ENCODE data around the gene ZFAND3.
"Not testable (repeated sequence)": the region's sequence is repeated elsewhere in the genome, so short reads cannot be mapped to it uniquely, and the experiment has no call there.

ZFAND3 gene

DNA sequence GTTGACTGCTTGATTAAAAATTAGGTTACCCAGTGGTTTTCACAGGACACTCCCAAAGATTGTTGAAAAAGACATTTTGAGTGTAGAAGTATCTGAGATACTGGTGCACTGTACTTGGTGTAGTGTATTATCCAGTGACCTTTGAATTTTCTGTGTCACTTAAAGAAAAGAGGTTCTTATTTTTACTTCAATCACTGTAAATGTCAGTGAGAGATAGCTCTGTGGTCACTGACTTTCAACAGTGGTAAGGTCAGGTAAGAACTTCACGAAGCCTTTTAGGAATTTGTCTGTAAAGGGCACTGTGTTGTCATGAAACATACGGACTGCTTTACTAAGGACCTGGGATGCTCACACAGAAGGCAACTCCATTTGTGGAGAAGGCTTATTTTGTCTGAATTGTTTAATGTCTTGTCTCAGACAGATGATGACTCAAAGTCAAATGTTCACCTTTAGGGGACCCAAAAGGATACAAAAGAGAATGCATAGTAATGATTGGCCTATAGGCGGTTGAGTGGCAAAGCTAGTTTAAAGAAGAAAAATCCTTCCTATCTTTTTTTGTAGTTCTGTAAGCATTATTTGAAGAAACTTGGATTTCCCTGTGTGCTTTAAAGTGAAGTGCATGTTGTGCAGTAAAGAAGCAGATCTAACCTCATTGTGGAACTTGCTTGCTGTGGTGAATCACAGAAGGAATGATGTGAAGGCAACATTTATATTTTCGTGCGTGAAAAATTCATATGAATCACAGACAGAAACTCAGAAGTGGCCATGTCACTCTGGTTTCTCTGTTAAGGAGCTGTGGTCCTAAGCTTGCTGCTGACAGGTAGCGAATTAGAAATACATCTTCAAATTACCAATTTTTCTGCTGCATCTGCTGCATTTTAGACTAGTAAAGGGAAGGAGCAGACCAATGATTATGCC is 47.3 kb downstream of the ZFAND3 start:
- no peak for DNase-seq

DNA sequence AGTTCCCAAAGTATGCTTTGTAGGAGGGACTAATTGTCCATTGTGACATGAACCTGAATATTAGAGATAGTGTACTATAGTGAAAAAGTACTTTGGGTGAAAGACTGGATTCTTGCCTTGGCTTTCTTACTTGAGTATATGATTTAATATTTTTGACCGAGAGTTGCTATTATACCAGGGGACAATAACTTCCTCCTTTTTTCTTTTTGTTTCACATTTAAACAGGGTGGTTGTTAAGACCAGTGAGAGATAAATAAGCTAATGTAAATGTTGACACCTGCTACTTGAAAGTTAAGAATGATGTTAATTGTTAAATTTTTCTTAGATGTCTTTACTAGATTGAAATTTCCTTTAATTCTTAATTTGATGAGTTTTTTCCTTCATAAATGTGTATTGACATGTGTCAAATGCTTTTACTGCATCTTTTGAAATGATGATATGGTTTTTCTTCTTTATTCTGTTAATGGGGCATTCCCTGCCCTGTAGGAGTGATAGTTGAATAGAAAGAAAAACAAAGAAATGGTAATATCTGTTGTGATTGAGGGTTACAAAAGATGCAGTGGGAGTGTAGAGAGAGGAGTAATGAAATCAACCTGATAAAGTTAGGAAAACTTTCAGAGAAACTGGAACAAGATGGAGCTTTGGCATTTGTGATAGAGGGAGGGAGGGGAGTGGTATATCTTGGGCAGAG is 48.4 kb downstream of the ZFAND3 start:
- DNase-seq, result no peak

DNA sequence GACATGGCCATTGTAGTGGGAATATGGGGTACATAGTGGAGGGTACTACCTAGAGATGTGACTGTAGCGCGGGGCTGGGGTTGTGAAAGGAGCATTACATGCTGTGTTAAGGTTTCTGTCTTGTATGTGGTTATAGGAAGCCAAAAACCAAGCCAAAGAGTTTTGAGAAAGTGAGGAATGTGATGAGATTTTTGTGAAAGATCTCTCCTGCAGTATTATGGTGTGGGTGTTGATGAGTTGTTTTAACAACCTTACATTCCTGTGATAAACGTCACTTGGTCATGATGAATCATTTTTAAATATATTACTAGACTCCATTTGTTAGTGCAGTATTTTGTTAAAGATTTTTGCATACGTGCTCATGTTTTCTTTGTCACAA is 48.9 kb downstream of the ZFAND3 start:
- no peak for DNase-seq

DNA sequence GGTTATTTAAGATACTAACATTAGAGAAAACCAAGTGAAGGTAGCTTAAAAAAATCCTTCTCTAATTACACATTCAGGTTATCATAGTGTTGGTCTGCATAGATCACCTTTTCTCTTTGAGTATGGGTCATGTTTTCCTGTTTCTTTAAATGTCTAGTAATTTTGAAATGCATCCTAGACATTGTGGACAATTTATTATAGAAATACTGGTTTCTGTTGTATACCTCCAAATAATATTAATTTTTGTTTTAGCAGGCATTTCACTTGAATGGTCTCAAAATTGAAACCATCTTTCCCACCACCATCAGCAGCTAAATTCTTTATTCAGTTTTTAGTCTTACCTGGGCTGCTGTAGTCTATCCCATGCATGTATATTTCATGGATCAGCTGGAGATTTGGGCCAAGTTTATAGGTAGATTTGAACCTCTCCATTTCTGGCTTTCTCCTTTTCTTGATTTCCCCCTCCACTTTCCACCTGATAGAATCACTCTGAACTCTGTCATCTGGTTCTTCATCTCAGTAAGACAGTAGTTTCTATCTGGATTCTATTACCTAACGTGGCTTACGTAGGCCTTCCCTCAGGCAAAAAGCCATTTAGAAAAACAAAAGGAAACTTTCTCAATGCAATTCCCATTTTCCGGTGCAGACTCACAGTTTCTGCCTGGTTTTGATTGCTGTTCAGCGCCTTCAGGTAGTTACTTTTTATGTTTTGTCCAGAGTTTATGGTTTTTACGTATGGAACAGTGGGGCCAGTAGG is 52.3 kb downstream of the ZFAND3 start:
- no peak for DNase-seq

DNA sequence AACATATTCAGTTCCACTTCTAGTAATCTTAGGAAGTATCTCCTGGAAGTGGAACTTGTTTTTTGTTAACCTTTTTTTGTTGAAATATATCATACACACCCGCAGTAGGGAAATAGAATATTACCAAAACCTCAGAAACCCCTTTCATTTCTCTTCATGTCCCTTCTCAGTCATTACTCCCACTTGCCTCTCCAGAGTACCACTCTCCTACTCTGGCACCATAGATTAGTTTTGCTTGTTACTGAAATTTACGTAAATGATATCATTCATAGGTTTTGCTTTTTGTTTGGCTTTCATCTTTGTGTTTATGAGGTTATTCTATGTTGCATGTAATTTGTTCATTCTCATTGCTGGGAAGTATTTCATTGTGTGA is 52.8 kb downstream of the ZFAND3 start:
- DNase-seq, result no peak

DNA sequence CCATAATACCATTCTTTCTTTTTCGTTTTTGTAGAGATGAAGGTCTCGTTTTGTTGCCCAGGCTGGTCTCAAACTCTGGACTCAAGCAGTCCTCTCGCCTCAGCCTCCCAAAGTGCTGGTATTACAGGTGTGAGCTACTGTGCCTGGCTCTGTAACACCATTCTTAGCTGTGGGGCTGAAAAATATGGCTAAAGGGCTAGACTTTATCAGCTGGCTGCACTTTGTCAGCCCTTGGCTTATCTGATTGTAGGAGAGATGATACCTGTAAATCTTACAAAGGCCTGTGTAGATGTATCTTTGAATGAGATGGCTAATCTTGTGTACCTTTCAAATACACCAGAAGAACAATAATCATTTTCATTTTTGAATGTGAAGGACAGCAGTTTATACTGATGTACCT is 55.2 kb downstream of the ZFAND3 start:
- no peak for DNase-seq

DNA sequence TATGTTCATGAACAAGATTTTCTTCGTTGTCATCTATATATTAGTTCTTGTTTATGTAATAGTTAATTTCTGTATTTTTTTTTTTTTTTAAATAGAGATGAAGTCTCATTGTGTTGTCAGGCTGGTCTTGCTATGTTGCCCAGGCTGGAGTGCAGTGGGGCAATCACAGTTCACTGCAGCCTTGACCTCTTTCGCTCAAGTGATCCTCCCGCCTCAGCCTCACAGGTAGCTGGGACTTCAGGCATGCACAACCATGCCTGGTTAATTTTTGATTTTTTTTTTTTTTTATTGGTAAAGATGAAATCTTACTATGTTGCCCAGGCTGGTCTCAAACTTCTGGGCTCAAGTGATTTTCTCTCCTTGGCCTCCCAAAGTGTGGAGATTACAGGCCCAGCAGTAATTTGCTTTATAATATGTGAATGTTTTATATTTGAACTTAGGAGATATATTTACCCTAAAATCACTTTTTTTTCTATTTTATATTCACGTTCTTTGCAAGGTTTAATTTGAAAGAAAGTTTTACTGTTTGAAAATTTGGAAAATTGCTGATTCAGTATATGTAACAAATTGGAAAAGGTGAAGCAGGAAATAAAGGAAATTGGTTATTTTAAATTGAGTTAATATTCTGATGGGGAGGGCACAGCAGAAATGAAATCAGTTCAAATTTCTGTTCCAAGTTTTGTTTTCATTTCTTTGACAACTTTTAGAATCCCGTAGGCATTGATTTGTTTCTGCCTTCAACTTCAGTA is 56.2 kb downstream of the ZFAND3 start:
- DNase-seq, result no peak

DNA sequence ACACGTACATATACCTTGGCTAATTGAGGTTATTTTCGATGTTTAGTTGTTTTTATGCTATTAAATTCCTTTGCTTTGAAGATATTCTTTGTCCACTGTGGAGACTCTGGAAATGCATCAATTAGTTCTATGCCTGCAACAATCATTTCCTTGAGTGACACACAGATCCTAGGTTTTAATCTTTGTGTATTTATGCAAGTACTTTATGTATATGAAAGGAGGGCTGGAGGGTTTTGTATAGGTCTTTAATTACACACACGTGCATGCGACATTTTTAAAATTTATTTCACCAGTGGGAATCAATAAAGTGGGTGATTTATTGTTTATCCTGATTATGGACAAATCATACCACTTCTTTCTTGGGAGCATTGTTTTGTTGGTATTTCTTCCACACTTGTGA is 57.3 kb downstream of the ZFAND3 start:
- DNase-seq, result no peak

DNA sequence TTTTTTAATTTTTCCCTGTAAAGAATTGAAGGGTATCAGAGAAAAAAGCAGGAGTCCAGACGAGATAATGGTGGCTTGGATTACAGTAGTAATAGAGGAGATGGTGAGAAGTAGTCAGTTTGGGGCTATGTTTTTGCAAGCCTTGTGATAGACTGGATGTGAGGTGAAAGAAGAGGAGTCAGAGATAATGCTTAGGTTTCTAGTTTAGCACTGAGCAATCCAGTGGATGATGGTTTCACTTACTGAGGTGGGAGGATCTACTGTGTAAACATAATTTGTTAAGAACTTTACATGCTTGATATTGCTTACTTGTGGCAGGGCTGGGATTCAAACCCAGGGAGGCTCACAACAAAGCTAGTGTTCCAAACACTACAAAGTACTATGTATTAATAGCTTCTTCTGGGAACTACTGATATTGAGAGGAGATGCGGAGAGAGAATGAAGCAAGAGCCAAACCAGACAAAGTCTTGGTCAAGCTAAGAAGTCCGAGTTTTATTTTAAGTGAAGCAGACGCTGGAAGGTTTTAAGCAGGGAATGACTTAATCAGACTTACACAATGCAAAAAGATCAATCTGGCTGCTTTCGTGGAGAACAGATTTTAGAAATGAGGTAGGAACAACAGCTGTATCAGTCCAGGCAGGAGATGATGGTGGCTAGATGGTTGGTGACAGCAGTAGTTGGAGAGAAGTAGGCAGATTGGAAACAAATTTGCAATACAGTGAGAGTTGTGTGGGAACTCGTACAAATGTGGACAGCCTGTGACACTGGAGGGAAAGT is 58.0 kb downstream of the ZFAND3 start:
- no peak for DNase-seq

DNA sequence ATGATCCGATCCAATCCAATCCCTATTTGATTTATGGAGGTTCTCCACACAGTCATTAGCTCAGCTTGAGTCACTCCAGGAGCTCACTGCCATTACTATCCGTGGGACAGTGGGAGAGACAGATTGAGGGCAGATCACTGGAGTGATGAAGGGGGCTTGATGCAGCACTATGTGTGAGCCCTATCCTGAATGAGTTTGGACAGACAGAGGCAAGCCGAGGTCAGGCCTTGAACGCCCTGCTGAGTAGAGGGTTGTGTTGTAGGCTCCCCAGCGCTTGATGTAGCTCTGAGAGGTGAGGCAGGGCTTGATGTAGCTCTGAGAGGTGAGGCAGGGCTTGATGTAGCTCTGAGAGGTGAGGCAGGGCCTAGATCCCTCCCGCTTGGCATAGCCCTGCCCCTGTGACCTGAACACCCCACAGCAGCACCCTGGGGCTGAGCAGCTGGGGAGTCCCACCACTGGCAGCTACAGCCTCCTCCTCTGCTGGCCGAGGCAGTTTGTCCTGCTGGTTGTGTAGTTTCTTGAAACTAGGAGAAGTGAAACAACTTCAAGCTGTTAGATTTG is 58.7 kb downstream of the ZFAND3 start:
- no peak for DNase-seq

DNA sequence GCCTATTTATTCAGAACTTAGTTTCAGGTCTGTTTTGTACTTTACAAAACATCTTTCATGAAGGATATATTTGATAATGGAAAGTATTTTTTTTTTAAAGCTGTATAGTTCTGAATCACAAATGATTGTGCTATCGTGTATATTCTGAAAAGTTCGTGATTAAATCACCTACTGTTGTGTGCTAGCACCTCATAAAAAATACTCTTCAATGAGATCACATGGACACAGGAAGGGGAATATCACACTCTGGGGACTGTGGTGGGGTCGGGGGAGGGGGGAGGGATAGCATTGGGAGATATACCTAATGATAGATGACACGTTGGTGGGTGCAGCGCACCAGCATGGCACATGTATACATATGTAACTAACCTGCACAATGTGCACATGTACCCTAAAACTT is 61.1 kb downstream of the ZFAND3 start:
- not testable (repeated sequence) for DNase-seq

DNA sequence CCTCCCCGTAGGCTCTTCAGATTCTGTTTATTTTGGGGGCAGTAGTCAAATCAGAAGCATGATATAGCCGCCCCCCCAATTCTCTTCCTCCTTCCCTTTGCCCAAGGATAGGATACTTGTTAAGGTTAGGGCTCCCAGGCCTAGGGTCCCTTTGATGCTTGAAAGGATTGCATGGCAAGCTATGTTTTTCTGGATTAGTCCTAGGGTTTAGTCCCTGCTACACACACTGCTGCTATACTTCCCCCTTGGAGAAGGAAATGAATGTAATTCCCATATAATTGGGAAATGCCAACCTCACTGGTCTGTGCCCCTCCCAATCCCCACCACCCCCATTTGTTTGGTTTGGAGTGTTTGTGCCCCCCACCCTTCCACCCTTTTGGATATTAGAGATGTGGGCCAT is 62.8 kb downstream of the ZFAND3 start:
- no peak for DNase-seq

DNA sequence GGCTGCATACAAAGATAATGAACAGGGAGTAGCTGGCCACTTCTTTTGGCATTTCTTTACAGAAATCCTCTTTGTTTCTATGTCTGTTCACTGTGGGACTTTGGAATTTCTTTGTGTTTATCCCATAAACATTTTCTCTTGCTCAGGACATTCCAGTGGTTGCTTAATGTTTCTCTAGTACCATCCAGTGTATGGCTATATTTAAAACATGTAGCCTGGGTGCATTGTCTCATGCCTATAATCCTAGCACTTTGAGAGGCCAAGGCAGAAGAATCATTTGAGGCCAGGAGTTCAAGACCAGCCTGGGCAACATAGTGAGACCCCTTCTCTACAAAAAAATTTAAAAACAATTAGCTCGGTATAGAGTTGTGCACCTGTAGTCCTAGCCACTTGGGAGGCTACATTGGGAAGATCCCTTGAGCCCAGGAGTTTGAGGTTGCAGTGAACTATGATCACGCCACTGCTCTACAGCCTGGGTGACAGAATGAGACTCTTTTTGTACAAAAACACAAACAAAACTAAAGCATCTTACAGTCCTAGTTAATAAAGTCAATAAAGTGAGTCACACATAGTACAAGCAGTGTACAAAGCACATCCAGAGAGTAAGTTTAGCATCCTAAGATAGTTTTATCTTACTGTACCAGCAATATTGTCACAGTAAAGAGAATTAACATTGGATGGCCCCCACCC is 63.3 kb downstream of the ZFAND3 start:
- DNase-seq, result no peak

DNA sequence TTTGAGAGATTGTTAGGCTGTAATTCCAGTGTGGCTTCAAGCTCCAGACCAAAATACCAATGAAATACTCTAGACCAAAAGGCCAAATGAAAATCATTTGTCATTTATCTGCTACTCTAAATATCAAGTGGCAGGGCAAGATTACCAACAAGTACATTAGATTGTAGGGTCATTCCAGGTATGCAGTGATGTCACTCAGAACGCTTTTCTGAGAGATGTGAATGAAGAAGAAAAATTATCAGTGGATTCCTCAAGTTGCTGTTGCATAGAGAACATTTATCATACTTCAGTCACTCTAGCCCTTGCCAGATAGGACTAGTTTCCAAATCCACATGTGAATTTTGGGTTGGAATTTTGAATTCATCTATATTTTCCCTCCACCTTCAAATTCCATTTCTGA is 65.0 kb downstream of the ZFAND3 start:
- no peak for DNase-seq

DNA sequence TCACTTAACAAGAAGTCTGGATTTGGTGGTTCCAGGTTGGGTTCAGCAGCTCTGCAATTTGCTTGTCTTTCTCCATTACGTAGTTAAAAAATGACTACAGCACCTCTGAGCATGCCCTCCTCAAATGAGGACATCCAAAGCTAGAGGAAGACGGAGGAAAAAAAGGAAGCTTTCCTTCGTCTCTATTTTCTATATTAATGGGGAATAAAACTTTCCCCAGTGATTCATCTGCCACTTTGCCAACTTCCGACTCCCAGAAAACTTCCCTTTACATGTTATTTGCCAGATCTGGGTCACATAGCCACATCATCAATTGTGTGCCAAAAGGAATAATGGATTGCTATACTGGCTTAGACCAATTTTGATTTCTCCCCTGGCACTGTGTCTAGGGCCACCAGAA is 69.5 kb downstream of the ZFAND3 start:
- no peak for DNase-seq

DNA sequence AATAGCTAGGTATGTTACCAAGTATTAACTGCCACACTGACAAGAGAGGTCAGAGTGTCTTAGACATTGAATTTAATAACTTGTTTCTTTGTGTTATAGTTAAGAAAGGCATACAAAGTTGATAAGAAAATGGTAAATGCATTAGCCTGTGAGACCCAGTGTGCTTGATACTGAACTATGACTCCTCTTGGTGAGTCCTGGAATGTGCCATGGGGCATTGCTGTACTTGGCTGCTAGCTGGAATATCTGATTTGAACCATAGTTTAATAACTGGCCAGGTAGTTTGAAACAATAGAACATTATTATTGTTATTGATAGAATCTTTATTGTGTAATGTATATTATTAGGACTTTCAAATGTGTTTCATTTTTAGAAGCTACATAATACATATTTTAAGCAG is 70.0 kb downstream of the ZFAND3 start:
- DNase-seq, result no peak

DNA sequence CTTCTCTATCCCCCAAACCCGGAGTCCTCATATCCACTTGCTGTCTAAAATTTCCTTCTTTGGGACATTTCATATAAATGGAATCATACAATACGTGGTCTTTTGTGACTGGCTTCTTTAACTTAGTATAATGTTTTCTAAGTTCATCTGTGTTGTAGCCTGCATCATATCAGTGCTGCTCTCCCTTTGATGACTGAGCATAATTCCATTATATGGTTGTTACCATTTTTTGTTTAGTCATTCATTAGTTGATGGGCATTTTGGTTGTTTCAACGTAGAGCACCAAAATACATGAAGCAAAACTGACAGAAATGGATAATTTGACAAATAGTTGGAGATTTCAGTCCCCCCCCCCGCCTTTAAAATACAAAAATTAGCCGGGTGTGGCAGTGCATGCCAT is 71.5 kb downstream of the ZFAND3 start:
- no peak for DNase-seq

DNA sequence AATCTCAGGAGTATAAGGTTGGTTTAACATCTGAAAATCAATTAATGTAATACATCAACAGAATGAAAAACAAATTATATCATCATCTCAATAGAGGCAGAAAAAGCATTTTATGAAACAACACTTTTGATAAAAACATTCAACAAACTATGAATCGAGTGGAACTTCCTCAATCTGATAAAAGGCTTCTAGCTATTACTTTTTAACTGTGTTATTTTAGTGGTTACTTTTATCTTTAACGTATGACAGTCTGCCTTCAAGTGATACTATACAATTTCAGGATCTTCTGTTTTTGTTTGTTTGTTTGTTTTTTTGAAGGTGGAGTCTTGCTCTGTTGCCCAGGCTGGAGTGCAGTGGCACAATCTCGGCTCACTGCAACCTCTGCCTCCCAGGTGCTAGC is 73.7 kb downstream of the ZFAND3 start:
- DNase-seq, result no peak

DNA sequence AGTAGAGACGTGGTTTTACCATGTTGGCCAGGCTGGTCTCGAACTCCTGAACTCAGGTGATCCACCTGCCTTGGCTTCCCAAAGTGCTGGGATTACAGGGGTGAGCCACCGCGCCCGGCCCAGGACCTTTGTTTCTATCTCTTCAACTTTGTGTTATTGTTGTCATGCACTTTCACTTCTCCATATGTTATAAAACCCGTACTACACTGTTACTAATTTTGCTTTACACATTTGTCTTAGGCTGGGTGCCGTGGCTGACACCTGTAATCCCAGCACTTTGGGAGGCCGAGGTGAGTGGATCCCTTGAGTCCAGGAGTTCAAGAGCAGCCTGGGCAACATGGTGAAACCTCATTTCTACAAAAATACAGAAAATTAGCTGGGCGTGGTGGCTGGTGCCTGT is 74.2 kb downstream of the ZFAND3 start:
- DNase-seq, result not testable (repeated sequence)

DNA sequence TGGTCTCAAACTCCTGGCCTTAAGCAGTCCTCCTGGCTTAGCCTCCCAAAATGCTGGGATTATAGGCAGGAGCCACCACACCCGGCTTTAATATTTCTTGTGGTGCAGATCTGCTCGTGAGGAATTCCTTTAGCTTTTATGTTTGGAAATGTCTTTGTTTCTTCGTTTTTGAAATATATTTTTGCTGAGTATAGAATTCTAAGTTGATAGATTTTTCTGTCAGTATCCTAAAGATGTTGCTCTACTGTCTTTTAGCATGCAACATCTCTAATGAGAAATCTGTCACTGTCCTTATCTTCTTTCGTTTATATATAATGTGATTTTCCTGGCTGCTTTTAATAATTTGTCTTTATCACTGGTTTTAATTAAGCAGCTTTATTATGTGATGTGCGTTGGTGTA is 75.1 kb downstream of the ZFAND3 start:
- no peak for DNase-seq

DNA sequence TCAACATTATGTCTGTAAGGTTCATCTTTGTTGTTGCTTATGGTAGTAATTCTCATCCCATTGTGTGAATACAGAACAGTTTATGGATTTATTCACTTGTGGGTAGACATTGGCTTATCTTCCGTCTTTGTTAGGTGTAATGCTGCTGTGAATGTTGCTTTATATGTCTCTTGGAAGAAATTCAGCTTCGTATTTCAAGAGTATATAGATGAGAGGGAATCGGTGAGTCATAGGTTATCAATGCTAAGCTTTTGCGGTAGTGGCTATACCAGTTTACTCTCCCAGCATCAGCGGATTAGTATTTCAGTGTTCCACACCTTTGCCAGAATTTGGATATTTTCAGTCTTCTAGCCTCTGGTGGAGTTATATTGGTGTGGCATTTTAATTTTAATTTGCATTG is 77.8 kb downstream of the ZFAND3 start:
- DNase-seq, result no peak
